CD4-positive, alpha-beta T cell treated with Interferon alpha-2 for 1 hour (primary cell): ENCODE data around the gene JPH3.
A peak's percentile ranks its signal among the peaks of the same experiment; 100 is the strongest.

ENCODE experiments used
- DNase-seq, 2 donors: peaks; one replicate each; pipeline ENCODE4 v3.0.0-alpha.2; 2020 to 2022

Gene JPH3

GRCh38 chr16:87602001-87602775 lies at the start of gene JPH3:
JPH3 (plus strand) TSS chr16:87602508; CDS start chr16:87603147, 639 bp downstream.
- DNase-seq = no peak

- no peak for DNase-seq
These were observed 49.3 kb upstream of the JPH3 start for GRCh38 chr16:87552772-87553573.

GRCh38 chr16:87554754-87555427 lies 47.4 kb upstream of the JPH3 start:
- peak in 1 of 2 donors; percentile 51 for DNase-seq

- DNase-seq = no peak
These were observed 46.7 kb upstream of the JPH3 start for GRCh38 chr16:87555647-87556046.

- no peak for DNase-seq
These were observed 45.3 kb upstream of the JPH3 start for GRCh38 chr16:87556941-87557459.

GRCh38 chr16:87558682-87559081 lies 43.6 kb upstream of the JPH3 start:
- DNase-seq = no peak

GRCh38 chr16:87559945-87560344 lies 42.4 kb upstream of the JPH3 start:
- DNase-seq = no peak

- DNase-seq = peak; percentile 11 to 16
These were observed 41.7 kb upstream of the JPH3 start for GRCh38 chr16:87560428-87561199.

- no peak for DNase-seq
These were observed 40.9 kb upstream of the JPH3 start for GRCh38 chr16:87561200-87562105.

GRCh38 chr16:87562201-87562600 lies 40.1 kb upstream of the JPH3 start:
- no peak for DNase-seq

GRCh38 chr16:87563022-87563421 lies 39.3 kb upstream of the JPH3 start:
- no peak for DNase-seq

- DNase-seq = no peak
These were observed 38.4 kb upstream of the JPH3 start for GRCh38 chr16:87563714-87564523.

GRCh38 chr16:87564524-87564778 lies 37.9 kb upstream of the JPH3 start:
- no peak for DNase-seq

GRCh38 chr16:87569601-87570571 lies 32.4 kb upstream of the JPH3 start:
- no peak for DNase-seq

- DNase-seq = no peak
These were observed 31.8 kb upstream of the JPH3 start for GRCh38 chr16:87570572-87570937.

- no peak for DNase-seq
These were observed 31.1 kb upstream of the JPH3 start for GRCh38 chr16:87570938-87571867.

GRCh38 chr16:87571868-87572244 lies 30.5 kb upstream of the JPH3 start:
- no peak for DNase-seq

- DNase-seq = no peak
These were observed 29.3 kb upstream of the JPH3 start for GRCh38 chr16:87572959-87573358.
